ENCODE measurements around the gene ELFN2.

ELFN2 gene

GRCh38 chr22:37417677-37418348, 9.5 kb downstream of the ELFN2 start:
- DNase-seq = peak in 34 of 42 donors; percentile 26 to 88 (median 60)
- intact Hi-C loops (cut with DNase I) = no loop called here

- intact Hi-C loops (cut with DNase I) = no loop called here
- no peak for DNase-seq
Measured at GRCh38 chr22:37417264-37417663, 10.0 kb downstream of the ELFN2 start.

DNA sequence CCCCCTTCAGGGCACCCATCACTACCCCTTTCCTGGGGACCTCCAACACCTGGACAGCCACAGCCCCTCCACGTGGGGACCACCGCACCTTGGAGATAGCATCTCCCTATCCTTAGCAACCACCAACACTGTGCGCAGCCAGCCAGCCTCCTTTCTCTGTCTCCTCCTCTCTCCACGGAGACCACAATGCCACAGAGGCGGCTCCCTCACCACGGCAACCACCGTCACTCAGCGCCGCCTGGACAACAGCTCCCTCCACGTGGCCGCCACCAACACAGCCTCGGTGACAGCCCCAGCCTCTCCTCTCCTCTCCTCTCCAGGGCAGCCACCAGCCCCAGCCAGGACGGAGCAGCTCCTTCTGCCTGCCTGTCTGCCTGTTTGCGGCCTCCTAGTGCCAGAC, 10.5 kb downstream of the ELFN2 start:
- intact Hi-C loops (cut with DNase I) = no loop called here
- peak in 41 of 42 donors; percentile 28 to 87 (median 70) for DNase-seq

GRCh38 chr22:37416389-37416788, 10.9 kb downstream of the ELFN2 start:
- DNase-seq = peak in 1 of 42 donors; percentile 17
- intact Hi-C loops (cut with DNase I) = no loop called here

DNA sequence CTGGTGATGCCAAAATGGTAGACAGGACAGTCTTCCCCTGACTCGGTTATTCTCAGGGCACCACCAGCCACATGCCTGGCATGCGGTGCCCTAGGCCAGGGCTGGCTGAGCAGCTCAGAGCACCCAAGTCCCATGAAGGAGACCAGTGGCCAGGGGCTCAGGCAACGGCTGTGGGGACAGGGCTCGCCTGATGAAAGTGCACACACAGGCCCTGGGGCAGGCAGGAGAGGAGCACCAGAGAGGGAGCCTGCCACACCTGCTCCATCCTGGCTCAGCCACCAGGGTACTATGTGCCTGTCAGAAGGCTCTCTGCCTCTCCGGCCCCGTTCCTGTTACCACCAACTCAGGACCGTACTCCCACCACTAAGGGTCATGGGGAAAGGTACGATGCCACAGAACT, 12.1 kb downstream of the ELFN2 start:
- no peak for DNase-seq
- intact Hi-C loops (cut with DNase I) = no loop called here

GRCh38 chr22:37414288-37414687, 13.0 kb downstream of the ELFN2 start:
- intact Hi-C loops (cut with DNase I) = no loop called here
- no peak for DNase-seq

DNA sequence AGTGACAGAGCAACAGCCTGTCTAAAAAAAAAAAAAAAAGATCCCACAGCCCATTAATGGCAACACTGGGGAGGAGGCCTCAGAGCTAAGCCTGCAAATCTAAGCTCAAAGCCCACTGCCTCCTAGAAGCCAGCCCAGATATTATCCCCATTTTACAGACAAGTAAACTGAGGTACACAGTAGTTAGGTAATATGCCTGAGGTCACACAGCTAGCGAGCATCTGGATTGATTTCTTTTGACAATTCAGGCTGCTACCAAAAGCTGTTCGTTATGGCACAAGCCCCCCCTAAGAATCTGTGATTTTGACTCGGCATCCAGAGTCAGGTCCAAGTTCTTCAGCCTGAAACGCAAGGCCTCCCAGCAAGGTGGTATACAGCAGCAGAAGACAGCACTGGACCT, 13.7 kb downstream of the ELFN2 start:
- intact Hi-C loops (cut with DNase I) = no loop called here

GRCh38 chr22:37412495-37413250, 14.6 kb downstream of the ELFN2 start:
- intact Hi-C loops (cut with DNase I) = no loop called here
- DNase-seq = peak in 13 of 42 donors; percentile 15 to 52 (median 38)

More for the DNA sequence above, 13.7 kb downstream of the ELFN2 start:
- no peak for DNase-seq

DNA sequence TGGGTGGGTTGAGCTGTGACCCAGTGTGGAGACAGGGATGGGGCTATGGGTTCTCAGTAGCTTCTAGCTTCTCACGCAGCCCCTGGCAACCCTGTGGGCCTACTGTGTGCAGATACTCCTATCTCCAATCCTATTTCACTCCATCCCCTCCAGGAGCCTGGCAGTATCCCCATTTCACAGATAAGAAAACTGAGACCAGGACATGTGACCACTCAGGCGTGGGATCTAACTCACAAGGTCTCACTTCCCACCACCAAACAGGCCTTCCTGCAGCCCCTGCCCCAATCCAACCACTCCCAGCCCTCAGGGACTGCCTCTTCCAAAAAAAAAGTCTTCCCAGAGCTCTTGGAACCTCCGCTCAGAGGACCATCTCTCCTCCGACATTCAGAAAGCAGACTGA, 15.6 kb downstream of the ELFN2 start:
- DNase-seq = no peak
- intact Hi-C loops (cut with DNase I) = no loop called here

DNA sequence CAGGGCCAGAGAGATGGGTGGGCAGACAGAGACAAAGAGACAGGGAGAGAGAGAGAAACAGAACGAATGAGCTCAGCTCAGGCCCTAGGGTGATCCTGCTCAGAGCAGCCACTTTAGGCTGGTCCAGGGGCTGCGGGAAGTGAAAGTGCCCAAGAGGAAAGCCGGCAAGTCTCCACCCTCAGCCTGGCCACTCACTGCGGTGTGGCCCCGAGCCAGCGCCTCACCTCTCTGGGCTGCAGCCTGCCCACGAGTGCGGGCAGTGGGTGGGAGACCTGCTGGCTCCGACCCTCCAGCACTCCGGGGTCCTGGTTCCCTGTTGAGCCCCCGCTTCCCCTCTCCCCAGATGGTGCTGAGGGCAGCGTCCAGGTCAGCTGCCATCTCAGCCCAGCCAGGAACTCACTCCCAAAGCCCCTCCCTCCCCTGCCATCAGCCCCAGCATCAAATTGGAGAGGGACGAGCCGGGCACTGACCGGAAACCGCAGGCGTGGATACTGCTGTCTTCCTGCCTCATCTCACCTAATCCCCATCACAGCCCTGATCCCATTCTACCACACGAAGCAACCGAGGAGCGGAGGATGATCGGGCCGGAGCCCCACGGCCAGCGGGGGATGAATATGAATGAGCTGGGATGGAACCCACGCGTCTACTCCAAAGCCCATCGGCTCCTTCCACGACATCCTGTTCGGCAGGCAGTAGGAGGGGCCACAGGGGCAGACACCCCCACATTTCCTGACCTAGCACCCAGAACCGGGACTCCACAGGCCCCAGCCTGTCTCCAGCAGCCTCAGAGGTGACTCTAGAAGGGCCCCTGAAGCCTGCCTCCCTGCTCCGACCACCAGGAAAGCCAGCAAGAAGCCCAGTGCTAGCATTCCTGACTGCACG, 16.9 kb downstream of the ELFN2 start:
- intact Hi-C loops (cut with DNase I) = no loop called here
- peak in 2 of 42 donors; percentile 17 to 32 for DNase-seq

DNA sequence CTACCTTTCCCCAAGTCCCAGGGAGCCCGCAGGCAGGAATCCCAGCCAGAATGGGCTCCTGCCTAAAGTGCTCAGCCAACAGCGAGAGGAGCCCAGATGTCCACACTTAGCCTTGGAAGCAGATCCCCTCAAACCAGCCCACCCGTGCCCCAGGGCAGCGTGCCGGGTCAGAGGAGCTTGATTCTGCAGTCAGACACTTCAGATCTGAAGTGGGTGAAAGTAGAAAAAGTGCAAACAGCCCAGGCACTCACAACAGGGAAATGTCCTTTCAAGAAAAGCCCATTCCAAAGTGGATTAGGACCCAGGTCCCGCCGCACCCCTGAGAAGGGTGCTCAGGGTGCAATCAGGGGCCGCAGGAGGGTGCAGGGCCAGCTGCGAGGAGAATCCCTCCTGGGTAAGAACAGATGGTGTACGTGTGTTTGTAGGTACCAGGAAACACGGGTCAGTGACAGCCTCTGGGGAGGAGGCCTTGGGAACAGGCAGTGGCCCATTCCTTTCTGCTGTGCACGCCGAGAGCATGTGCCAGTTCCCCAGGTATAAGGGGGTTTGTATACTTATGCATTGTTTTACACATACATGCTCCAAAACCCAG, 17.7 kb downstream of the ELFN2 start:
- intact Hi-C loops (cut with DNase I) = no loop called here
- no peak for DNase-seq

DNA sequence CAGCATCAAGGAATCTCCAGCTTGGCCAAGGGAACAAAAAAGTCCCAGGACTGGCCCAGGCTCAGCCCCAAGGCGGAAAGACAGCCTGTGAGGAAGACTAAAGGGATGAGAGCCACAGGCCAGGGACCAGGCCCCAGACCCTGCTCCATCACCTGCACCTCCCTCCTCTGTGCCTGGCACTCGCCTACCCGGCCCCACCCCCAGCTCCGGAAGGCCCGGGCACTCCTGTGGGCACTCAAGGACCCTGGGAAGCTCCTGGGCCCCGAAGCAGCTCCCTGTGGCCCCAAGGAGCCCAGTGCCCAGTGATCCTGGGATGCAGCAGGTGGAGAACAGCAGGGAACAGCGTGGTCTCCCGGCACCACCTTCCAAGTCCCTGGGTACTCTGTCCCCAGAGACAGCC, 18.2 kb downstream of the ELFN2 start:
- intact Hi-C loops (cut with DNase I) = no loop called here
- DNase-seq = no peak

- intact Hi-C loops (cut with DNase I) = no loop called here
- no peak for DNase-seq
Measured at GRCh38 chr22:37407856-37408255, 19.4 kb downstream of the ELFN2 start.

GRCh38 chr22:37406441-37407235, 20.6 kb downstream of the ELFN2 start:
- DNase-seq = no peak
- intact Hi-C loops (cut with DNase I) = no loop called here

DNA sequence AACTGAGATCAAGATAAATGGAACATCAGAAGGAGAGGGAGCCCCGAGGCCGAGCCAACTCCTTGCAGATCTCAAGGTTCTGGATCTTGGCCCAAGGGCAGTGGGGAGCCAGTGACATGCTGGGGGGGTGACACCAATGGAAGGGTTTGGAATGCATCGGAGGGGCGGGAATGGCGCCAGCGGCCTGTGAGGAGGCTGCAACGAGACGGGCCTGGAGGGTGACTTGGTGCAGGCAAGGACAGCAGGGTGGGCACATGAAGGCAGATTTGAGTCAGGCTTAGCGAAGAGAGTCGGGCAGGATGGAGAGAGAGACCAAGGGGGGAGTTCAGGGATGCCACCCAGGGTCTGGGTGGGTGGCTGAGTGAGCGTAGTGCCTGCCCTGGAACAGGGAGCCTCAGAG, 23.2 kb downstream of the ELFN2 start:
- intact Hi-C loops (cut with DNase I) = no loop called here

GRCh38 chr22:37403267-37403960, 23.9 kb downstream of the ELFN2 start:
- DNase-seq = peak in 4 of 42 donors; percentile 32 to 55 (median 38)
- intact Hi-C loops (cut with DNase I) = no loop called here

More for the DNA sequence above, 23.2 kb downstream of the ELFN2 start:
- DNase-seq = no peak

DNA sequence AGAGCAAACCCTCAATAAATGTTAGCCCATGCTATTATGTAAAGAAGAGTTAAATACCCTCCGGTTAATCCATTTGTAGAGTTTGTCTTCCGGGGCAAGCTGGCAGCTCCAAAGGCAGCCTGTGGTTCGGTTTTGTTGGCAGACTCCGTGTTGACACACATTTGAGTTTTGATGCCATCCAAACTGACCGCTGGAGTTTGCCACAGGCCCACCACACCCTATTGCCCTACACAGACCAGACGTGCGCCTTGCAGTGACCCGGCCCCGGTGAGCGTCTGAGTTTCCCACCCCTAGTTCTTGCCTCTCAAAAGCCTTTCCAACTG, 25.1 kb downstream of the ELFN2 start:
- intact Hi-C loops (cut with DNase I) = no loop called here
- no peak for DNase-seq

Measured in head of caudate nucleus (tissue), 42 donors.